NCI-H226 (cell line): ENCODE measurements around the gene ZNF326.
"Not testable (repeated sequence)": the region's sequence is repeated elsewhere in the genome, so short reads cannot be mapped to it uniquely, and the experiment has no call there.

Source experiments
- DNase-seq: peaks from one replicate; pipeline ENCODE4 v3.0.0-alpha.2; 2015

The ZNF326 gene

GRCh38 chr1:89999208-89999607 lies 4.3 kb downstream of the ZNF326 start:
- DNase-seq, result no peak

GRCh38 chr1:89999628-90000027 lies 4.7 kb downstream of the ZNF326 start:
- DNase-seq, result no peak

GRCh38 chr1:90000934-90001676 lies 6.2 kb downstream of the ZNF326 start:
- DNase-seq, result no peak

- no peak for DNase-seq
Observed at GRCh38 chr1:90007979-90008404, 13.1 kb downstream of the ZNF326 start.

GRCh38 chr1:90012300-90012699 lies 17.4 kb downstream of the ZNF326 start:
- no peak for DNase-seq

GRCh38 chr1:90023691-90024090 lies 28.8 kb downstream of the ZNF326 start:
- no peak for DNase-seq

GRCh38 chr1:90027281-90027680 lies 32.4 kb downstream of the ZNF326 start:
- DNase-seq, result no peak

- DNase-seq, result no peak
Observed at GRCh38 chr1:90039652-90040051, 44.7 kb downstream of the ZNF326 start.

GRCh38 chr1:90043586-90043985 lies 48.7 kb downstream of the ZNF326 start:
- no peak for DNase-seq

GRCh38 chr1:90044346-90044745 lies 49.4 kb downstream of the ZNF326 start:
- DNase-seq, result no peak

- DNase-seq, result no peak
Observed at GRCh38 chr1:90045853-90046563, 51.1 kb downstream of the ZNF326 start.

GRCh38 chr1:90046635-90047034 lies 51.7 kb downstream of the ZNF326 start:
- no peak for DNase-seq

GRCh38 chr1:90048043-90048442 lies 53.1 kb downstream of the ZNF326 start:
- no peak for DNase-seq

- DNase-seq, result not testable (repeated sequence)
Observed at GRCh38 chr1:90062700-90063643, 68.1 kb downstream of the ZNF326 start.

GRCh38 chr1:90064109-90064508 lies 69.2 kb downstream of the ZNF326 start:
- not testable (repeated sequence) for DNase-seq

- no peak for DNase-seq
Observed at GRCh38 chr1:90067194-90067931, 72.5 kb downstream of the ZNF326 start.

GRCh38 chr1:90068611-90069280 lies 73.8 kb downstream of the ZNF326 start:
- no peak for DNase-seq

GRCh38 chr1:90074137-90074536 lies 79.2 kb downstream of the ZNF326 start:
- DNase-seq, result no peak

GRCh38 chr1:90074566-90074965 lies 79.7 kb downstream of the ZNF326 start:
- DNase-seq, result no peak

- DNase-seq, result no peak
Observed at GRCh38 chr1:90074970-90075391, 80.1 kb downstream of the ZNF326 start.

- DNase-seq, result no peak
Observed at GRCh38 chr1:90083995-90084394, 89.1 kb downstream of the ZNF326 start.
